ENCODE measurements around the gene DCK. TPM values are rescaled to one million over a fixed set of nuclear protein-coding genes. Genes with fewer than 3 reads are reported as not detected.

The DCK gene
- total and polyA plus RNA-seq, 2 experiments from 2014 or later, result 16.9 to 25.1 TPM

DNA sequence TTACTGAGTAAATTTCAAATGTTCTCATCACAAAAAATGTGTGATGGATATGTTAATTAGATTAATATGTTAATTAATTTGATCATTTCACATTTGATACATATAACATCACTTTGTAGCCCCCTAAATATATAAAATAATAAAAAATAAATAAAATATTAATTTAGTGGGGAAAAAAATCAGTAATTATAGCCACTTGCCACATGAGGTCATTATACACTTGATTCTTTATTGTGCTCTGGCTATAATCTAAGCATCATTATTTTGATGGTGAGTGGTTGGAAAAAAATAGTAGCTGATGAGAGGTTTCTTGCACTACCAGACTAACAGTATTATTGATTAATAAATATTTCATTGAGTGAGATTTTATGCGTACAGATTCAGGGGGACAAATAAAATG lies 57.4 kb downstream of the DCK start:
- H3K9me2 ChIP-seq (ENCODE audit: insufficient read depth), result no peaks in the 10 kb centered on the region
- H3K36me3 Mint-ChIP-seq (ENCODE audit: low read depth), result no peaks in the 10 kb centered on the region; the same call in 1 of the 3 replicates
- no peaks in the 10 kb centered on the region for H3K79me2 ChIP-seq (replicated peaks; ENCODE audit: insufficient read depth)
- H4K20me1 ChIP-seq (replicated peaks; ENCODE audit: insufficient read depth), result no peaks in the 10 kb centered on the region
- H3K36me3 ChIP-seq (ENCODE audit: insufficient read depth), result no peaks in the 10 kb centered on the region
- H3K4me3 Mint-ChIP-seq, result no peak overlapping the region
- TF ChIP-seq CREB1 (CRISPR knock-in tag; IDR thresholded peaks at IDR 0.05; ENCODE audit: low read depth) (no peak), STAT1 (IDR thresholded peaks at IDR 0.05; ENCODE audit: unreplicated experiment) (no peak), ZNF114 (CRISPR knock-in tag; IDR thresholded peaks at IDR 0.05) (no peak), EZH2 (IDR thresholded peaks at IDR 0.05; ENCODE audit: low read depth, unreplicated experiment) (no peak), EZH2phosphoT487 (IDR thresholded peaks at IDR 0.05; ENCODE audit: unreplicated experiment) (no peak), ZNF331 (CRISPR knock-in tag; IDR thresholded peaks at IDR 0.05; ENCODE audit: low read depth) (no peak), JUNB (IDR thresholded peaks at IDR 0.05; ENCODE audit: unreplicated experiment) (no peak), NANOG (IDR thresholded peaks at IDR 0.05; ENCODE audit: borderline replicate concordance) (no peak), POLR2AphosphoS5 (IDR thresholded peaks at IDR 0.05; ENCODE audit: low read depth) (no peak)
- TF ChIP-seq, protein P1, sequence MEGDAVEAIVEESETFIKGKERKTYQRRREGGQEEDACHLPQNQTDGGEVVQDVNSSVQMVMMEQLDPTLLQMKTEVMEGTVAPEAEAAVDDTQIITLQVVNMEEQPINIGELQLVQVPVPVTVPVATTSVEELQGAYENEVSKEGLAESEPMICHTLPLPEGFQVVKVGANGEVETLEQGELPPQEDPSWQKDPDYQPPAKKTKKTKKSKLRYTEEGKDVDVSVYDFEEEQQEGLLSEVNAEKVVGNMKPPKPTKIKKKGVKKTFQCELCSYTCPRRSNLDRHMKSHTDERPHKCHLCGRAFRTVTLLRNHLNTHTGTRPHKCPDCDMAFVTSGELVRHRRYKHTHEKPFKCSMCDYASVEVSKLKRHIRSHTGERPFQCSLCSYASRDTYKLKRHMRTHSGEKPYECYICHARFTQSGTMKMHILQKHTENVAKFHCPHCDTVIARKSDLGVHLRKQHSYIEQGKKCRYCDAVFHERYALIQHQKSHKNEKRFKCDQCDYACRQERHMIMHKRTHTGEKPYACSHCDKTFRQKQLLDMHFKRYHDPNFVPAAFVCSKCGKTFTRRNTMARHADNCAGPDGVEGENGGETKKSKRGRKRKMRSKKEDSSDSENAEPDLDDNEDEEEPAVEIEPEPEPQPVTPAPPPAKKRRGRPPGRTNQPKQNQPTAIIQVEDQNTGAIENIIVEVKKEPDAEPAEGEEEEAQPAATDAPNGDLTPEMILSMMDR (conservative IDR thresholded peaks at IDR 0.05; ENCODE audit: low read depth in 2 of 2), result no peak; a peak in 1 of 4 replicates
- TF ChIP-seq, protein P2, sequence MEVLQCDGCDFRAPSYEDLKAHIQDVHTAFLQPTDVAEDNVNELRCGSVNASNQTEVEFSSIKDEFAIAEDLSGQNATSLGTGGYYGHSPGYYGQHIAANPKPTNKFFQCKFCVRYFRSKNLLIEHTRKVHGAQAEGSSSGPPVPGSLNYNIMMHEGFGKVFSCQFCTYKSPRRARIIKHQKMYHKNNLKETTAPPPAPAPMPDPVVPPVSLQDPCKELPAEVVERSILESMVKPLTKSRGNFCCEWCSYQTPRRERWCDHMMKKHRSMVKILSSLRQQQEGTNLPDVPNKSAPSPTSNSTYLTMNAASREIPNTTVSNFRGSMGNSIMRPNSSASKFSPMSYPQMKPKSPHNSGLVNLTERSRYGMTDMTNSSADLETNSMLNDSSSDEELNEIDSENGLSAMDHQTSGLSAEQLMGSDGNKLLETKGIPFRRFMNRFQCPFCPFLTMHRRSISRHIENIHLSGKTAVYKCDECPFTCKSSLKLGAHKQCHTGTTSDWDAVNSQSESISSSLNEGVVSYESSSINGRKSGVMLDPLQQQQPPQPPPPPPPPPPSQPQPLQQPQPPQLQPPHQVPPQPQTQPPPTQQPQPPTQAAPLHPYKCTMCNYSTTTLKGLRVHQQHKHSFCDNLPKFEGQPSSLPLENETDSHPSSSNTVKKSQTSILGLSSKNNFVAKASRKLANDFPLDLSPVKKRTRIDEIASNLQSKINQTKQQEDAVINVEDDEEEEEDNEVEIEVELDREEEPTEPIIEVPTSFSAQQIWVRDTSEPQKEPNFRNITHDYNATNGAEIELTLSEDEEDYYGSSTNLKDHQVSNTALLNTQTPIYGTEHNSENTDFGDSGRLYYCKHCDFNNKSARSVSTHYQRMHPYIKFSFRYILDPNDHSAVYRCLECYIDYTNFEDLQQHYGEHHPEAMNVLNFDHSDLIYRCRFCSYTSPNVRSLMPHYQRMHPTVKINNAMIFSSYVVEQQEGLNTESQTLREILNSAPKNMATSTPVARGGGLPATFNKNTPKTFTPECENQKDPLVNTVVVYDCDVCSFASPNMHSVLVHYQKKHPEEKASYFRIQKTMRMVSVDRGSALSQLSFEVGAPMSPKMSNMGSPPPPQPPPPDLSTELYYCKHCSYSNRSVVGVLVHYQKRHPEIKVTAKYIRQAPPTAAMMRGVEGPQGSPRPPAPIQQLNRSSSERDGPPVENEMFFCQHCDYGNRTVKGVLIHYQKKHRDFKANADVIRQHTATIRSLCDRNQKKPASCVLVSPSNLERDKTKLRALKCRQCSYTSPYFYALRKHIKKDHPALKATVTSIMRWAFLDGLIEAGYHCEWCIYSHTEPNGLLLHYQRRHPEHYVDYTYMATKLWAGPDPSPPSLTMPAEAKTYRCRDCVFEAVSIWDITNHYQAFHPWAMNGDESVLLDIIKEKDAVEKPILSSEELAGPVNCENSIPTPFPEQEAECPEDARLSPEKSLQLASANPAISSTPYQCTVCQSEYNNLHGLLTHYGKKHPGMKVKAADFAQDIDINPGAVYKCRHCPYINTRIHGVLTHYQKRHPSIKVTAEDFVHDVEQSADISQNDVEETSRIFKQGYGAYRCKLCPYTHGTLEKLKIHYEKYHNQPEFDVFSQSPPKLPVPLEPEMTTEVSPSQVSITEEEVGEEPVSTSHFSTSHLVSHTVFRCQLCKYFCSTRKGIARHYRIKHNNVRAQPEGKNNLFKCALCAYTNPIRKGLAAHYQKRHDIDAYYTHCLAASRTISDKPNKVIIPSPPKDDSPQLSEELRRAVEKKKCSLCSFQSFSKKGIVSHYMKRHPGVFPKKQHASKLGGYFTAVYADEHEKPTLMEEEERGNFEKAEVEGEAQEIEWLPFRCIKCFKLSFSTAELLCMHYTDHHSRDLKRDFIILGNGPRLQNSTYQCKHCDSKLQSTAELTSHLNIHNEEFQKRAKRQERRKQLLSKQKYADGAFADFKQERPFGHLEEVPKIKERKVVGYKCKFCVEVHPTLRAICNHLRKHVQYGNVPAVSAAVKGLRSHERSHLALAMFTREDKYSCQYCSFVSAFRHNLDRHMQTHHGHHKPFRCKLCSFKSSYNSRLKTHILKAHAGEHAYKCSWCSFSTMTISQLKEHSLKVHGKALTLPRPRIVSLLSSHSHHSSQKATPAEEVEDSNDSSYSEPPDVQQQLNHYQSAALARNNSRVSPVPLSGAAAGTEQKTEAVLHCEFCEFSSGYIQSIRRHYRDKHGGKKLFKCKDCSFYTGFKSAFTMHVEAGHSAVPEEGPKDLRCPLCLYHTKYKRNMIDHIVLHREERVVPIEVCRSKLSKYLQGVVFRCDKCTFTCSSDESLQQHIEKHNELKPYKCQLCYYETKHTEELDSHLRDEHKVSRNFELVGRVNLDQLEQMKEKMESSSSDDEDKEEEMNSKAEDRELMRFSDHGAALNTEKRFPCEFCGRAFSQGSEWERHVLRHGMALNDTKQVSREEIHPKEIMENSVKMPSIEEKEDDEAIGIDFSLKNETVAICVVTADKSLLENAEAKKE (CRISPR knock-in tag; IDR thresholded peaks at IDR 0.05), result no peak
- TF ChIP-seq, protein P3, sequence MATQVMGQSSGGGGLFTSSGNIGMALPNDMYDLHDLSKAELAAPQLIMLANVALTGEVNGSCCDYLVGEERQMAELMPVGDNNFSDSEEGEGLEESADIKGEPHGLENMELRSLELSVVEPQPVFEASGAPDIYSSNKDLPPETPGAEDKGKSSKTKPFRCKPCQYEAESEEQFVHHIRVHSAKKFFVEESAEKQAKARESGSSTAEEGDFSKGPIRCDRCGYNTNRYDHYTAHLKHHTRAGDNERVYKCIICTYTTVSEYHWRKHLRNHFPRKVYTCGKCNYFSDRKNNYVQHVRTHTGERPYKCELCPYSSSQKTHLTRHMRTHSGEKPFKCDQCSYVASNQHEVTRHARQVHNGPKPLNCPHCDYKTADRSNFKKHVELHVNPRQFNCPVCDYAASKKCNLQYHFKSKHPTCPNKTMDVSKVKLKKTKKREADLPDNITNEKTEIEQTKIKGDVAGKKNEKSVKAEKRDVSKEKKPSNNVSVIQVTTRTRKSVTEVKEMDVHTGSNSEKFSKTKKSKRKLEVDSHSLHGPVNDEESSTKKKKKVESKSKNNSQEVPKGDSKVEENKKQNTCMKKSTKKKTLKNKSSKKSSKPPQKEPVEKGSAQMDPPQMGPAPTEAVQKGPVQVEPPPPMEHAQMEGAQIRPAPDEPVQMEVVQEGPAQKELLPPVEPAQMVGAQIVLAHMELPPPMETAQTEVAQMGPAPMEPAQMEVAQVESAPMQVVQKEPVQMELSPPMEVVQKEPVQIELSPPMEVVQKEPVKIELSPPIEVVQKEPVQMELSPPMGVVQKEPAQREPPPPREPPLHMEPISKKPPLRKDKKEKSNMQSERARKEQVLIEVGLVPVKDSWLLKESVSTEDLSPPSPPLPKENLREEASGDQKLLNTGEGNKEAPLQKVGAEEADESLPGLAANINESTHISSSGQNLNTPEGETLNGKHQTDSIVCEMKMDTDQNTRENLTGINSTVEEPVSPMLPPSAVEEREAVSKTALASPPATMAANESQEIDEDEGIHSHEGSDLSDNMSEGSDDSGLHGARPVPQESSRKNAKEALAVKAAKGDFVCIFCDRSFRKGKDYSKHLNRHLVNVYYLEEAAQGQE (IDR thresholded peaks at IDR 0.05; ENCODE audit: unreplicated experiment), result no peak
- TF ChIP-seq, protein P4, sequence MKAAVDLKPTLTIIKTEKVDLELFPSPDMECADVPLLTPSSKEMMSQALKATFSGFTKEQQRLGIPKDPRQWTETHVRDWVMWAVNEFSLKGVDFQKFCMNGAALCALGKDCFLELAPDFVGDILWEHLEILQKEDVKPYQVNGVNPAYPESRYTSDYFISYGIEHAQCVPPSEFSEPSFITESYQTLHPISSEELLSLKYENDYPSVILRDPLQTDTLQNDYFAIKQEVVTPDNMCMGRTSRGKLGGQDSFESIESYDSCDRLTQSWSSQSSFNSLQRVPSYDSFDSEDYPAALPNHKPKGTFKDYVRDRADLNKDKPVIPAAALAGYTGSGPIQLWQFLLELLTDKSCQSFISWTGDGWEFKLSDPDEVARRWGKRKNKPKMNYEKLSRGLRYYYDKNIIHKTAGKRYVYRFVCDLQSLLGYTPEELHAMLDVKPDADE (IDR thresholded peaks at IDR 0.05), result no peak
- H3K27ac Mint-ChIP-seq, result no peak overlapping the region
- H3K4me2 ChIP-seq, result no peak overlapping the region
- no peak overlapping the region for H3K4me3 ChIP-seq
- no peaks in the 10 kb centered on the region for H3F3A ChIP-seq (replicated peaks; ENCODE audit: low read depth)
- H2AFZ ChIP-seq, result no peak overlapping the region
- no peaks in the 10 kb centered on the region; the same call in 2 of the 3 replicates for H3K4me1 Mint-ChIP-seq
- no peaks in the 10 kb centered on the region for H3K27me3 ChIP-seq (ENCODE audit: insufficient read depth)
- ATAC-seq, result no peak
- H3K27ac ChIP-seq (ENCODE audit: low read depth), result no peak overlapping the region
- H3K9me3 Mint-ChIP-seq, result peaks cover 8% of the 10 kb centered on the region; the same call in 2 of the 3 replicates
- no peaks in the 10 kb centered on the region for H3K4me1 ChIP-seq (ENCODE audit: insufficient read depth)
- no peak for DNase-seq (ENCODE audit: low spot score)
- peaks cover 2% of the 10 kb centered on the region for H3K27me3 Mint-ChIP-seq (ENCODE audit: insufficient read depth, low read depth, poor library complexity)
